Measurements from ENCODE around the gene CHAF1A.
A peak's percentile ranks its signal among the peaks of the same experiment; 100 is the strongest.

The CHAF1A gene

GRCh38 chr19:4457654-4458395, 55.4 kb downstream of the CHAF1A start, which contains the start of gene UBXN6 (continued):
- TF ChIP-seq ZNF544 (tag by site-specific recombination; IDR thresholded peaks at IDR 0.05) (no peak), ZNF211 (tag by site-specific recombination; IDR thresholded peaks at IDR 0.05; ENCODE audit: low read depth) (no peak), ZNF133 (tag by site-specific recombination; IDR thresholded peaks at IDR 0.05) (no peak), ZNF660 (tag by site-specific recombination; IDR thresholded peaks at IDR 0.05) (0 out of 2 replicates have a peak, but pooled peaks have one; percentile 69), ZNF555 (tag by site-specific recombination; conservative IDR thresholded peaks at IDR 0.05) (no peak), ZNF302 (tag by site-specific recombination; IDR thresholded peaks at IDR 0.05; ENCODE audit: low read depth) (no peak), ZFP3 (tag by site-specific recombination; IDR thresholded peaks at IDR 0.05; ENCODE audit: low read depth) (no peak), ATF2 (tag by site-specific recombination; IDR thresholded peaks at IDR 0.05; ENCODE audit: low read depth) (no peak), ZIC2 (tag by site-specific recombination; IDR thresholded peaks at IDR 0.05) (no peak), ZSCAN16 (tag by site-specific recombination; IDR thresholded peaks at IDR 0.05) (no peak), ZNF501 (tag by site-specific recombination; IDR thresholded peaks at IDR 0.05) (no peak), KLF8 (tag by site-specific recombination; IDR thresholded peaks at IDR 0.05) (peak; percentile 81), SCRT1 (tag by site-specific recombination; IDR thresholded peaks at IDR 0.05; ENCODE audit: borderline replicate concordance) (no peak), ZXDB (tag by site-specific recombination; IDR thresholded peaks at IDR 0.05) (peak; percentile 65; the same call in 1 of the 2 replicates), ZNF266 (tag by site-specific recombination; IDR thresholded peaks at IDR 0.05; ENCODE audit: low read depth) (no peak), ZNF560 (tag by site-specific recombination; IDR thresholded peaks at IDR 0.05; ENCODE audit: borderline replicate concordance) (no peak), ZNF398 (tag by site-specific recombination; IDR thresholded peaks at IDR 0.05) (no peak), ZNF654 (tag by site-specific recombination; IDR thresholded peaks at IDR 0.05; ENCODE audit: low read depth) (no peak), ZNF701 (tag by site-specific recombination; IDR thresholded peaks at IDR 0.05) (no peak), ZNF174 (tag by site-specific recombination; IDR thresholded peaks at IDR 0.05) (no peak), ZNF423 (tag by site-specific recombination; IDR thresholded peaks at IDR 0.05) (no peak), PRDM1 (tag by site-specific recombination; IDR thresholded peaks at IDR 0.05) (peak; percentile 79), ZNF585B (tag by site-specific recombination; IDR thresholded peaks at IDR 0.05) (no peak), ZNF548 (tag by site-specific recombination; IDR thresholded peaks at IDR 0.05) (no peak), HOXD13 (CRISPR knock-in tag; IDR thresholded peaks at IDR 0.05; ENCODE audit: borderline replicate concordance) (no peak), PBX3 (CRISPR knock-in tag; IDR thresholded peaks at IDR 0.05) (no peak), ZNF132 (tag by site-specific recombination; IDR thresholded peaks at IDR 0.05; ENCODE audit: borderline replicate concordance) (no peak)
- TF ChIP-seq, protein P1, sequence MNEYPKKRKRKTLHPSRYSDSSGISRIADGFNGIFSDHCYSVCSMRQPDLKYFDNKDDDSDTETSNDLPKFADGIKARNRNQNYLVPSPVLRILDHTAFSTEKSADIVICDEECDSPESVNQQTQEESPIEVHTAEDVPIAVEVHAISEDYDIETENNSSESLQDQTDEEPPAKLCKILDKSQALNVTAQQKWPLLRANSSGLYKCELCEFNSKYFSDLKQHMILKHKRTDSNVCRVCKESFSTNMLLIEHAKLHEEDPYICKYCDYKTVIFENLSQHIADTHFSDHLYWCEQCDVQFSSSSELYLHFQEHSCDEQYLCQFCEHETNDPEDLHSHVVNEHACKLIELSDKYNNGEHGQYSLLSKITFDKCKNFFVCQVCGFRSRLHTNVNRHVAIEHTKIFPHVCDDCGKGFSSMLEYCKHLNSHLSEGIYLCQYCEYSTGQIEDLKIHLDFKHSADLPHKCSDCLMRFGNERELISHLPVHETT (tag by site-specific recombination; IDR thresholded peaks at IDR 0.05) = peak; percentile 83
- TF ChIP-seq, protein P2, sequence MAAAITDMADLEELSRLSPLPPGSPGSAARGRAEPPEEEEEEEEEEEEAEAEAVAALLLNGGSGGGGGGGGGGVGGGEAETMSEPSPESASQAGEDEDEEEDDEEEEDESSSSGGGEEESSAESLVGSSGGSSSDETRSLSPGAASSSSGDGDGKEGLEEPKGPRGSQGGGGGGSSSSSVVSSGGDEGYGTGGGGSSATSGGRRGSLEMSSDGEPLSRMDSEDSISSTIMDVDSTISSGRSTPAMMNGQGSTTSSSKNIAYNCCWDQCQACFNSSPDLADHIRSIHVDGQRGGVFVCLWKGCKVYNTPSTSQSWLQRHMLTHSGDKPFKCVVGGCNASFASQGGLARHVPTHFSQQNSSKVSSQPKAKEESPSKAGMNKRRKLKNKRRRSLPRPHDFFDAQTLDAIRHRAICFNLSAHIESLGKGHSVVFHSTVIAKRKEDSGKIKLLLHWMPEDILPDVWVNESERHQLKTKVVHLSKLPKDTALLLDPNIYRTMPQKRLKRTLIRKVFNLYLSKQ (tag by site-specific recombination; IDR thresholded peaks at IDR 0.05; ENCODE audit: borderline replicate concordance) = no peak

Measured in HEK293 (cell line).